Measurements from ENCODE around the gene RBM15B. TPM values are rescaled to one million over a fixed set of nuclear protein-coding genes. Genes with fewer than 3 reads are reported as not detected.

Gene RBM15B
- total RNA-seq, 2 experiments from 2014 or later, result 29.1 to 29.2 TPM

- H3K4me1 ChIP-seq (ENCODE audit: insufficient read depth, low read length), result peaks cover 2% of the 10 kb centered on the region
- H3K9me3 ChIP-seq (ENCODE audit: control insufficient read depth in 1 of 2, insufficient read depth in 1 of 2, low read length in 2 of 2), result no peaks in the 10 kb centered on the region
- DNase-seq (no peak), ATAC-seq (ENCODE audit: poor library complexity) (no peak)
- Mint-ChIP-seq H3K4me1 (ENCODE audit: low read depth) (no peaks in the 10 kb centered on the region), H3K27ac (no peak overlapping the region), H3K36me3 (ENCODE audit: low read depth) (no peaks in the 10 kb centered on the region), H3K27me3 (no peaks in the 10 kb centered on the region), H3K4me3 (no peak overlapping the region), H3K9me3 (no peaks in the 10 kb centered on the region)
- no peak for TF ChIP-seq CTCF (IDR thresholded peaks at IDR 0.05)
- ChIA-PET POLR2A (no interaction called here), CTCF (no interaction called here)
- no peak overlapping the region for H3K27ac ChIP-seq (ENCODE audit: low read depth in 1 of 2, low read length in 2 of 2)
- no peaks in the 10 kb centered on the region for H3K27me3 ChIP-seq (ENCODE audit: control insufficient read depth in 1 of 2, insufficient read depth in 2 of 2, low read length in 2 of 2)
- no peaks in the 10 kb centered on the region for H3K36me3 ChIP-seq (ENCODE audit: insufficient read depth, low read length)
- no peak overlapping the region for H3K4me3 ChIP-seq (ENCODE audit: low read length)
- intact Hi-C loops (cut with DNase I, micrococcal nuclease), result no loop called here
Observed at GRCh38 chr3:51354172-51354571, 36.9 kb upstream of the RBM15B start.

DNA sequence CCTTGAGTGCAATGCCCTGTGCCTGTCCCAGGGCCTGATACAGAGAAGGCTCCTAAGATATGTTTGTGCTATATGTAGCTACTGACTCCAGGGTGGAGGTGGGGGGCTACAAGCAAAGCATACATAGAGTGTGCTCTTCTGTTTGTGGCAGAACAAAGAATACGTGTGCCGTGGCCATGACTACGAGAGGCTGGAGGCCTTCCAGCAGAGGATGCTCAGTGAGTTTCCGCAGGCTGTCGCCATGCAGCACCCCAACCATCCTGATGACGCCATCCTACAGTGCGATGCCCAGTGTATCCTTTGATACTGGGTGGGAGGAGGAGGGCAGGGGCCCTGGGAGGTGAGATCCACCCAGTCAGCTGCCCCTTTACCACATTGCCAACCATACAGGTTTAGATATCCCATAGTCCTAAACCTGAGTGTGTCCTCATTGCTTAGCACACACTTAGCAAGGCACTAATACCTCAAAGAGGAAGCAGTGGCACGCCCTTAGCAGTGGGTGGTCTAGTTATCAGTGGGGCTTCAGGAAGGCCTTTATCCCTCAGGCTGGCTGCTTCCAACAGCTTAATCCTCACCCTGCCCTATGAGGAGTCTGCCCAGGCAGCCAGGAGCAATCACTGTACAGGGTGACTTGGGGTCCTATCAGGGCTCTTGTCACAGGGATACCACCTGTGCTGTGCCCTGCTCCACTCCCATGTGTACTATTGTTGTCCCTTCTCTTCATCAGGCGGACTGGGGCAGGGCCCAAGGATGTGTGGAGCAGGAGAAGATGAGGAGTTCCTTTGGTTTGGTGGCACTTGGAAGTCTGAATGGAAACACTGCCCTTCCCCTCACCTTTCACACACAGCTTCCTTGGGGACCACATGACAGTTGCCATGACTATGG, 36.1 kb upstream of the RBM15B start:
- POLR2A ChIA-PET, result no interaction called here
- no peaks in the 10 kb centered on the region for H3K27me3 Mint-ChIP-seq
- intact Hi-C loops (cut with DNase I, micrococcal nuclease), result no loop called here
- no peak overlapping the region for H3K27ac Mint-ChIP-seq
- Histone ChIP-seq H3K27ac (ENCODE audit: low read depth in 1 of 2, low read length in 2 of 2) (no peak overlapping the region), H3K36me3 (ENCODE audit: insufficient read depth, low read length) (no peaks in the 10 kb centered on the region), H3K27me3 (ENCODE audit: control insufficient read depth in 1 of 2, insufficient read depth in 2 of 2, low read length in 2 of 2) (no peaks in the 10 kb centered on the region), H3K9me3 (ENCODE audit: control insufficient read depth in 1 of 2, insufficient read depth in 1 of 2, low read length in 2 of 2) (no peaks in the 10 kb centered on the region), H3K4me1 (ENCODE audit: insufficient read depth, low read length) (peaks cover 2% of the 10 kb centered on the region), H3K4me3 (ENCODE audit: low read length) (no peak overlapping the region)
- TF ChIP-seq CTCF (IDR thresholded peaks at IDR 0.05), result no peak
- H3K4me1 Mint-ChIP-seq (ENCODE audit: low read depth), result no peaks in the 10 kb centered on the region
- CTCF ChIA-PET, result no interaction called here
- DNase-seq, result no peak
- no peak overlapping the region for H3K4me3 Mint-ChIP-seq
- no peaks in the 10 kb centered on the region for H3K36me3 Mint-ChIP-seq (ENCODE audit: low read depth)
- ATAC-seq (ENCODE audit: poor library complexity), result no peak
- H3K9me3 Mint-ChIP-seq, result no peaks in the 10 kb centered on the region

DNA sequence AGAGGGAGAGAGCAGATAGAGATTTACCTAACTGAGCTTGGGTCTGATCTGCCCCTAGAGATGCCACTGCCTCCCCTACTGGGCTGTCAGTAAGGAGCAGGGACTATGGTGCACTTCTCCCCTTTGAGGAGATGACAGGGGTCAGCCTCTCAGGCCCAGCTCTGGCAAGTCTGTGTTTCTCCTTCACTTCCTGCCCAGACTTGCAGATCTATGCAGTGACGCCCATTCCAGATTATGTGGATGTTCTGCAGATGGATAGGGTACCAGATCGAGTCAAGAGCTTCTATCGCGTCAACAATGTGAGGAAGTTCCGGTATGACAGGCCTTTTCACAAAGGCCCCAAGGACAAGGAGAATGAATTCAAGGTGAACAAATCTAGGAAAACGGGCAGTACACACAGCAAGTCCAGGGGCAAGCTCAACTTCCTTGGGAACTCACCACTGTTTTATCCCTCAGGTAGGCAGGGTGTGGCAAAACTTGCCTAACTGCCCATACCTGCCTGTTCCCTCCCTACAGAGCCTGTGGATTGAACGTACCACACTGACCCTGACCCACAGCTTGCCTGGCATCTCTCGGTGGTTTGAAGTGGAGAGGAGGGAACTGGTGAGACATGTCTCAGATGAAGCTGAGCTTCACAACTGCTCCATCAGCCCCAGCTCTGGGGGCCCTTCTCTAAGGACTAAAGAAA, 35.0 kb upstream of the RBM15B start:
- no peaks in the 10 kb centered on the region for H3K36me3 ChIP-seq (ENCODE audit: insufficient read depth, low read length)
- Mint-ChIP-seq H3K27me3 (no peaks in the 10 kb centered on the region), H3K27ac (no peak overlapping the region), H3K4me3 (no peak overlapping the region), H3K4me1 (ENCODE audit: low read depth) (no peaks in the 10 kb centered on the region), H3K36me3 (ENCODE audit: low read depth) (no peaks in the 10 kb centered on the region), H3K9me3 (no peaks in the 10 kb centered on the region)
- H3K27me3 ChIP-seq (ENCODE audit: control insufficient read depth in 1 of 2, insufficient read depth in 2 of 2, low read length in 2 of 2), result no peaks in the 10 kb centered on the region
- H3K9me3 ChIP-seq (ENCODE audit: control insufficient read depth in 1 of 2, insufficient read depth in 1 of 2, low read length in 2 of 2), result no peaks in the 10 kb centered on the region
- H3K4me3 ChIP-seq (ENCODE audit: low read length), result no peak overlapping the region
- ChIA-PET POLR2A (no interaction called here), CTCF (no interaction called here)
- no peak for DNase-seq
- no peak for ATAC-seq (ENCODE audit: poor library complexity)
- peaks cover 2% of the 10 kb centered on the region for H3K4me1 ChIP-seq (ENCODE audit: insufficient read depth, low read length)
- no peak for TF ChIP-seq CTCF (IDR thresholded peaks at IDR 0.05)
- intact Hi-C loops (cut with DNase I, micrococcal nuclease), result no loop called here
- H3K27ac ChIP-seq (ENCODE audit: low read depth in 1 of 2, low read length in 2 of 2), result no peak overlapping the region

Data from CD4-positive, alpha-beta T cell (primary cell).